K562 (cell line): ENCODE measurements around the gene CPED1. TPM values are rescaled to one million over a fixed set of nuclear protein-coding genes. Genes with fewer than 3 reads are reported as not detected.
A peak's percentile ranks its signal among the peaks of the same experiment; 100 is the strongest.

Experiments used
- ARID3A ChIP-seq: IDR thresholded peaks from 2 replicates; pipeline ENCODE4 v1.6.1; 2012; ENCODE audit warnings: low read depth, low read length, improper control_type of control experiment, borderline replicate concordance
- CBFA2T2 ChIP-seq: fragments of 450-650 bp; conservative IDR thresholded peaks from 2 replicates; pipeline ENCODE4 v1.6.1; 2017; ENCODE audit warnings: mild to moderate bottlenecking
- KAT7 ChIP-seq: sonication (generic); formaldehyde crosslinking; IDR thresholded peaks from 2 replicates; pipeline ENCODE4 v1.8.0; 2022; ENCODE audit warnings: missing genetic modification reagents, mild to moderate bottlenecking, borderline replicate concordance
- KLF6 ChIP-seq: fragments of 250-450 bp; sonication (Bioruptor Pico); IDR thresholded peaks from 2 replicates; pipeline ENCODE4 v1.4.0; 2020; ENCODE audit warnings: mild to moderate bottlenecking, moderate library complexity, borderline replicate concordance
- MBD1 ChIP-seq: fragments of 250-450 bp; sonication (Bioruptor Pico); IDR thresholded peaks from 2 replicates; pipeline ENCODE4 v1.8.0; 2022; ENCODE audit warnings: inconsistent platforms
- NFE2 ChIP-seq: IDR thresholded peaks from 2 replicates; pipeline ENCODE4 v1.6.1; 2014; ENCODE audit warnings: antibody characterized with exemption, low read depth
- PREB ChIP-seq: sonication (generic); formaldehyde crosslinking; IDR thresholded peaks from 2 replicates; pipeline ENCODE4 v1.8.1; 2023; ENCODE audit warnings: mild to moderate bottlenecking, missing genetic modification reagents
- PTBP1 ChIP-seq: fragments of 200-400 bp; formaldehyde crosslinking; IDR thresholded peaks from 2 replicates; pipeline ENCODE4 v1.6.1; 2017; ENCODE audit warnings: low read depth, low read length
- SMARCB1 ChIP-seq: IDR thresholded peaks from 2 replicates; pipeline ENCODE4 v1.6.1; 2011; ENCODE audit warnings: improper control_type of control experiment, low read depth; ENCODE audit not compliant: insufficient read length
- TOE1 ChIP-seq, 2 experiments: fragments of 450-650 bp in 1 of 2; sonication (generic) in 1 of 2; formaldehyde crosslinking in 1 of 2; IDR thresholded peaks; 2 replicates each; pipeline versions ENCODE4 v1.7.1 to v1.8.0; 2016 to 2022; ENCODE audit warnings: borderline replicate concordance in 2 of 2, mild to moderate bottlenecking in 2 of 2, antibody characterized with exemption in 1 of 2, inconsistent platforms in 1 of 2, low read depth in 1 of 2, missing genetic modification reagents in 1 of 2, moderate library complexity in 1 of 2
- UBTF ChIP-seq, 2 experiments: IDR thresholded peaks; 2 replicates each; pipeline ENCODE4 v1.6.1; 2012; ENCODE audit warnings: improper control_type of control experiment in 2 of 2, low read depth in 2 of 2, low read length in 2 of 2, borderline replicate concordance in 1 of 2
- USF2 ChIP-seq: sonication (generic); formaldehyde crosslinking; IDR thresholded peaks from 2 replicates; pipeline ENCODE4 v1.5.0; 2020; ENCODE audit warnings: missing genetic modification reagents
- ZNF740 ChIP-seq, 3 experiments: fragments of 200-800 bp in 1 of 3; sonication (Bioruptor generic) in 1 of 3; sonication (generic) in 1 of 3; formaldehyde crosslinking in 1 of 3; IDR thresholded peaks; 2 replicates each; pipeline versions ENCODE4 v1.6.1 to v1.8.0; 2016 to 2022; ENCODE audit warnings: mild to moderate bottlenecking in 2 of 3, missing compliant biosample characterization in 2 of 3, missing genetic modification characterization in 2 of 3, missing genetic modification reagents in 1 of 3
- ZNF77 ChIP-seq: fragments of 250-450 bp; sonication (Bioruptor Pico); IDR thresholded peaks from 2 replicates; pipeline ENCODE4 v1.5.0; 2020
- ZNF778 ChIP-seq: fragments of 450-650 bp; formaldehyde crosslinking; IDR thresholded peaks from 2 replicates; pipeline ENCODE4 v1.4.0; 2020; ENCODE audit warnings: mild to moderate bottlenecking, moderate library complexity
- polyA plus RNA-seq, 8 experiments: library from polyadenylated mRNA; depleted of rRNA in 4 of 8; stranded (reverse) in 5 of 8; unstranded in 3 of 8; fragments of >200 nt; fragmentation: Nextera tagmentation in 2 of 8; fragmentation: Illumina TruSeq in 1 of 8; extraction: Ambion mirVana in 2 of 8; extraction: Trizol in 1 of 8; gene quantifications; 2 replicates each; pipeline versions ENCODE4 v1.2.1 to v1.2.3, GENCODE V29; 2011 to 2014; ENCODE audit warnings: inconsistent platforms in 1 of 8, missing spikeins in 1 of 8
- total RNA-seq, 7 experiments: library from RNA; depleted of rRNA in 6 of 7; stranded (reverse); fragments of >200 nt in 6 of 7; fragmentation: Illumina TruSeq in 2 of 7; extraction: Trizol in 2 of 7; gene quantifications; 2 replicates each; pipeline versions ENCODE4 v1.2.1 to v1.2.3, GENCODE V29; 2011 to 2021; ENCODE audit warnings: low replicate concordance in 1 of 7

The CPED1 gene
- total and polyA plus RNA-seq, 9 of the 15 experiments (the other 6 are each of a cell fraction or from before 2014, with no cell fraction given), result 195 to 393 (median 290) TPM

GRCh38 chr7:121278120-121279021 is 289.9 kb downstream of the CPED1 start (continued):
- no peak for TF ChIP-seq TOE1 (IDR thresholded peaks at IDR 0.05; ENCODE audit: borderline replicate concordance)
- no peak for TF ChIP-seq TOE1 (CRISPR knock-in tag; IDR thresholded peaks at IDR 0.05; ENCODE audit: borderline replicate concordance, low read depth)
- TF ChIP-seq KLF6 (CRISPR knock-in tag), result no peak
- TF ChIP-seq ZNF77, result no peak
- peak; percentile 42; the same call in 1 of the 2 replicates for TF ChIP-seq ARID3A
- no peak for TF ChIP-seq KAT7 (CRISPR knock-in tag)
- TF ChIP-seq PTBP1, result no peak
- no peak for TF ChIP-seq ZNF778 (CRISPR knock-in tag)
- TF ChIP-seq CBFA2T2, result peak; percentile 85
- no peak for TF ChIP-seq ZNF740 (CRISPR knock-in tag; IDR thresholded peaks at IDR 0.05)
- TF ChIP-seq ZNF740 (tag; IDR thresholded peaks at IDR 0.05), result no peak
- TF ChIP-seq NFE2, result peak; percentile 59
- no peak for TF ChIP-seq UBTF (IDR thresholded peaks at IDR 0.05; ENCODE audit: borderline replicate concordance in 1 of 2, low read depth in 2 of 2, low read length in 2 of 2)
- no peak for TF ChIP-seq MBD1 (CRISPR knock-in tag)
- no peak for TF ChIP-seq USF2 (CRISPR knock-in tag)
- TF ChIP-seq SMARCB1, result no peak
- no peak for TF ChIP-seq PREB (CRISPR knock-in tag)
